GM13977 (cell line): Measurements from ENCODE around the gene VPS13D.

Source experiments
- DNase-seq: peaks from one replicate; pipeline ENCODE4 v3.0.0; 2012; ENCODE audit warnings: low spot score
- CTCF ChIP-seq: IDR thresholded peaks from 2 replicates; pipeline ENCODE4 v1.5.1; 2012; ENCODE audit warnings: mild to moderate bottlenecking, control low read depth; ENCODE audit not compliant: insufficient read depth; ENCODE audit errors: extremely low read depth, missing control alignments
- in situ Hi-C: fragments of 300-500 bp; cut with MboI; formaldehyde crosslinking; loops from one replicate; pipeline ENCODE4 v1.12.0; 2022; ENCODE audit warnings: low sequenced_read_pairs, low pct_unique_long_range_greater_than_20kb, mixed read lengths, inconsistent platforms; ENCODE audit not compliant: unreplicated experiment

Gene VPS13D

GRCh38 chr1:12184008-12184681, 45.7 kb upstream of the VPS13D start:
- in situ Hi-C loops: no loop called here
- DNase-seq: no peak
- no peak for TF ChIP-seq CTCF

- DNase-seq: no peak
- TF ChIP-seq CTCF: no peak
- in situ Hi-C loops: no loop called here
Measured at GRCh38 chr1:12185036-12185917, 44.6 kb upstream of the VPS13D start.

GRCh38 chr1:12185918-12186678, 43.7 kb upstream of the VPS13D start:
- in situ Hi-C loops: no loop called here
- no peak for TF ChIP-seq CTCF
- no peak for DNase-seq

- no peak for DNase-seq
- in situ Hi-C loops: no loop called here
- no peak for TF ChIP-seq CTCF
Measured at GRCh38 chr1:12186679-12186985, 43.2 kb upstream of the VPS13D start.

GRCh38 chr1:12188115-12188514, 41.7 kb upstream of the VPS13D start:
- in situ Hi-C loops: no loop called here
- TF ChIP-seq CTCF: no peak

GRCh38 chr1:12188657-12189327, 41.0 kb upstream of the VPS13D start:
- no peak for TF ChIP-seq CTCF

More at GRCh38 chr1:12188115-12188514, 41.7 kb upstream of the VPS13D start:
- DNase-seq: no peak

More at GRCh38 chr1:12188657-12189327, 41.0 kb upstream of the VPS13D start:
- in situ Hi-C loops: no loop called here
- no peak for DNase-seq
